Activated CD8-positive, alpha-beta memory T cell treated with anti-CD3 and anti-CD28 coated beads for 4 hours (primary cell): ENCODE results near the gene NMT1.

Experiments
- DNase-seq, 2 donors: peaks; one replicate each; pipeline ENCODE4 v3.0.0-alpha.2; 2020; ENCODE audit warnings: low read depth in 2 of 2

Gene NMT1

DNA sequence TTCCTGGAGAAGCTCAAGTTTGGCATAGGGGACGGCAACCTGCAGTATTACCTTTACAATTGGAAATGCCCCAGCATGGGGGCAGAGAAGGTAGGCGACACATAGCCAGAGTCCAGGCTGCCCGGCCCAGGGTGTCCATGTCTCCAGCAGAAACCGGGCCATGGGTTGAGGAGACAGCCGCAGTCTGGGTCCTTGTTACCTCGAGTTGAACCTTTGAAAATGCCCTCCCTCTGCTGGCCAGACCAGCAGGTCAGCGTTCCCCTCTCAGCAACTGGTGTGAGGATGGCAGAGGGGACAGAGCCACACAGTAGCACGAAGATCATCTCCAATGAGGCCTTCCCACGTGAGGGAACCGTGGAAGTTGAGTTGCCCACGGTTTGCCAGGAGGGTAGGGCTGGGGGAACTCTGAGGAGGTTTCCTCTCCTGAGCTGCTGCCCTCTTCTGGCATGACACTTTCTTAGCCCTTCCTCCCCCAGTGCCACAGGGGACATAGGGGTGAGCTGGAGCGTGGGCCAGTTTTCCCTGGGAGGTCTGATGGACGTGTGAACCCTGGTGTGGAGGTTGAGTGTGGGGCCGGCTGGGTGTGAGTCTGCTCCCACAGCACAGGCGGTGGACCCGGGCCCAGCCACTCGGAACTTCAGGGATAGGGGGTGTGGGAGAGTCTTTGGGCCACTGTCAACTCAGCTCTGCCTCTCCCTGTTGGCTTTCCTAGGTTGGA lies 43.9 kb downstream of the NMT1 start:
- DNase-seq = no peak

- no peak for DNase-seq
Observed at GRCh38 chr17:45106096-45106495, 45.0 kb downstream of the NMT1 start.

DNA sequence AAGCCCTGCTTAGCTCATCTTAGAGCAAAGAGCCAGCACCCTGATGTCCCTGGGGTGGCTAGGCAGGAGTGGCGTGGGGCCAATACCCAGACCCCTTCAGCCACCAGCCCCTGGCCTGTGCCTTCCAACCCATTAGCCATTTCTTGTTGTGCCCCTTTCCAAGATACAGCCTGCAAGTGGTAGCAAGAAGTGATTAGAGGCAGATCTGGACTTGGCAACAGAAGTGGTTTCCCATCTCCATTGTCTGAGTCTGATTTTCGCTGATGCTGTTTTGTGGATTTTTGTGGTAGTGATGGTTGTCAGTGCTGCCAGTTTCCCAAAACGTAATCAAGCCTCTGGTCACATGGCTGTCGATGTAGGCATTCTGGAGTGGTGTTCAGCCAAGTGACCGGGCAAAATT lies 45.5 kb downstream of the NMT1 start:
- DNase-seq = no peak

GRCh38 chr17:45107293-45108010 lies 46.3 kb downstream of the NMT1 start:
- no peak for DNase-seq

DNA sequence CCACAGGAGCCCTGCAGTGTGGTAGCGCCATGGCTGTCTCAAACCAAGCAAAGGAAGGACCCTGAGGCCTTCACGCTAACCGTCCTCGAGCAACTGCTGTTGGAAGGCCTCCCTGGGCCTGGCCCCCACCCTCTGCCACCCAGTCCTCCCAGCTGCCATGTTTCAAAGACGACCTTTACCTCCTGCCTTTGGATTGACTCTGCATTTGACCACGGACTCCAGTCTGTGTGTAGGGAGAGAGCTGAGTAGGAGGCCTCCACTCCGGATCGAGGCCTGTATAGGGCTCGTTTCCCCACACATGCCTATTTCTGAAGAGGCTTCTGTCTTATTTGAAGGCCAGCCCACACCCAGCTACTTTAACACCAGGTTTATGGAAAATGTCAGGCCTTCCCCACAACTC lies 46.9 kb downstream of the NMT1 start:
- no peak for DNase-seq

- no peak for DNase-seq
Observed at GRCh38 chr17:45108595-45109521, 47.7 kb downstream of the NMT1 start.

- DNase-seq = no peak
Observed at GRCh38 chr17:45110676-45111611, 49.8 kb downstream of the NMT1 start.

GRCh38 chr17:45111850-45112249 lies 50.7 kb downstream of the NMT1 start:
- DNase-seq = no peak

DNA sequence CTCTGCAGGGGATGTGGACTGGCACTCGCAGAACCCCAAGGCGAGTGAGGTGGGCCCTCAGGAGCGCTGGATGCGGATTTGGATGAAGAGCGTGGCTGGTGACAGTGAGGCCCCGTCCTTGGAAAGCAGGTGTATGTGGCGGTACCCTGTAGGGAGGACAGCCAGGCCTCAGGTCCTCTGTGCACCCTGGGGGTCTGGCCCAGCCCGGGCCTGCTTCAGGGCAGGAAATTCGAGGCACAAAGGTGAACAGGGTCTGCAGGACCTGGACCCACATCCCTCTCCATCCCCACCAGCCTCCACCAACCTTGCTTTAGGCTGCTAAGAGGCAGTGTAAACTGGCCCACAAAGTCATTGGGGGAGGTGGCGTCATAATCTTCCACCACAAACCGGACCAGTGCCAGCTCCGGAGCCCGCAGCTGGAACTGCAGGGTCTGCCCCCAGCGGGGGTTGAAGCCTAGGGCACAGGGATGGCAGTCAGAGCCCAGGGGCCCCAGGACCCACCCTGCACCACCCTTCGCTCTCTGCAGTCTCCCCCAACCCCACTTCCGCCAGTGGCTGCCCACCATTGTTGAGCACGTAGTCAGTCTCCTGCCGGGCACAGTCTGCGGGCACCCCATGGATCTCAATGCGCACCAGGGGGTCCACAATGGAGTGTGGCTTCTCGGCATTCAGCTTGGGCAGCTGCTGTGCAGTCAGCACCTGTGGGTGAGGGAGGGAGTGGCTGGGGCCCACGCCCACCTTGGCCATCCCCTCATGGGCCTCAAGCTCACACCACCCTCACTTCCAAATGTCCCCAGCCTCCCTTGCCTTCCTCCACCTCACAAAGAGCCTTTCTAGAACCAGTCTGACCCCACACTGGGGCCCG lies 51.7 kb downstream of the NMT1 start:
- DNase-seq = no peak

DNA sequence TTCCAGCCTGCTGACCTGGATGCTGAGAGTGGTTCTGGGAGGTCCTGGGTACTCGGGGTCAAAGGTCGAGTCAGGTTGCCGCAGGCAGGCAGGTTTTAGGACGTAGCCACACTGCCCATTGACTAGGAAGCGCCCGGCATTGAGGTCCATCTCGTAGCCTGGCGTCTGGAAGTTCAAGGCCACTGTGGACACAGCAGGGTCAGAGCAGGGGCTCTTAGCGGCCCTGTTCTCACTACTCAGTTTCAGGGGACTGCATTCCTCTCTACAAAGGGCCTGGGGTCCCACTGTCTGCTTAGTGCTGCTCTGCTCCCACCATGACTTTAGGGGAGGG lies 52.3 kb downstream of the NMT1 start:
- DNase-seq = no peak

DNA sequence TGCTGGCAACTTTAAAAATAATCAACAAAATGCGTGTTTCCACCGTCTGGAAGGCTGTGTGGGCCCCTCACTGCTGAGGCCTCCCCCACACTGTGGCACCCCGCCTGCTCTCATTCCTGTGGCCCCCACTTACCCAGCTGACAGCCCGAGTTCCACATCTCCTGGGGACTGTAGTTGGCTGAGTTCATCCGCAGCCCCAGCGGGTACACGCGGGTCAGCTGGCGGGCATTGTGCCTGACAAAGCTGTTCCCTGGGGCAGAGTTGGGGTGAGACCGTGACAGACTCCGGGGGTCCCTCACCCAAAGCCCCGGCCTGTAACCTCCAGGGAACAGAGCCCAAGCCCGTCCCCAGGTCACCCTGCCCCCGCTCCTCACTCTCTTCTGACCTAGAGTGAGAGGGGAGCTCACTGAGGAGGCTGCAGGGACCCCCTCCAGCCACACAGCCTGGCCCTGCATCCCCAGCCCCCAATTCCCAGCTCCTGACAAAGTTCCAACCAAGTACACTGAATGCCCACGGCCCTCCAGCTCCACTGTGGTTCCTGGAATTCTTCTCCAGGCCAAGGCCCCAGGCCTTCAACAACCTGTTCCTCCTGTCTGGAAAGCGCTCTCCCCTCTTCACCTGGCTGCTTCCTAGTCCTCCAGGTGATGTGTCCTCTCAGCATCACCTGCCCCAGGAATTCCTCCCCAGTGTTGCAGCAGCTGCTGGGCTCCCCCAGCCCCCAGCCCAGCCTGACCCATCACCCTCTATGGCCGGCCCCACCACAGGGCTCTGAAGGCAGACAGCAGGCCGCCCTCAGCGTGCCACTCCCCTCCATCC lies 53.2 kb downstream of the NMT1 start:
- DNase-seq = no peak

DNA sequence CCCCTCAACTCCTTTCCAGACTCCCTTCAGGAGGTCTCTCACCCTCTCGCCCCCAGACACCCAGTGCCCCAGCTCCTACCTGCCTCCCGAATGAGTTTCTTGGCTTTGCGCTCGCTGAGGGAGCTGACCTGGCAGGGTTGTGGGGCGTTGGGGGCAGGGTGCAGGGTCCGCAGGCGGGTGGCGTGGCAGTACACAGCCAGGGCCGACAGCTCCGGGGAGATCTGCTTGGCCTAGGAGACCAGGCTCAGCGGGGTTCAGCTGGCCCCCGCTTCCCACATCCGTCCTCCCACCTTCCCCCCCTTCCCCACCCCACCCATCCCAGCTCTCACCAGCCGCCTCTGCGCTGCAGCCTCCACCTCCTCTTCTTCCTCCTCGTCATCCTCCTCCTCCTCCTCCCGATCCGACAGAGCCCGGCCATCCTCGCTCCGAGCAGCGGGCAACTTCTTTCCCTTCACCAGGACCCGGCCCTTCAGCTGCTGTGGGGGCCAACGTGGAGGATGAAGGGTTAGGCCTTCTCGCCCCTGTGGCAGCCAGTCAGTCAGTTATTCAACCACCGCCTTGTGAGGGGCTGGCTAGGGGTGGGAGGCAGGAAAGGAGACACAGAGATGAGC lies 54.0 kb downstream of the NMT1 start:
- no peak for DNase-seq

DNA sequence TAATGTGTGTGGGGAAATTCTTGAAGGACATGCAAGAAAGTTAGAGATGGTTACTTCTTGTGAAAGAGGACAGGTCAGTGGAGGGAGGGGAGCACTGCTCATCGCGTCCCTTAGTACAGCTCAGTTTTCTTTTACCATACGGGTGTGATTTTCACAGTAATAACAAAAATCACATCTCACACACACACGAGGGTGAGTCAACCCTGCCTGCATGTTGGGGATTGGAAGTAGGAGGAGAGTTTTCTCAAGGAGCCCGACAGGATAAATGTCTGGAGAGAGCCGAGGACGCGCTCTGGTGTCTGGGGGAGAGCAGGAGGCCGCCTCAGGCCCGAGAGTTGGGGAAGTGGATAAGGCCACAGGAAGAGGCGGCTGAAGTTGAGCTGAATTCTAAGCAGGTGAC lies 54.8 kb downstream of the NMT1 start:
- DNase-seq = no peak

DNA sequence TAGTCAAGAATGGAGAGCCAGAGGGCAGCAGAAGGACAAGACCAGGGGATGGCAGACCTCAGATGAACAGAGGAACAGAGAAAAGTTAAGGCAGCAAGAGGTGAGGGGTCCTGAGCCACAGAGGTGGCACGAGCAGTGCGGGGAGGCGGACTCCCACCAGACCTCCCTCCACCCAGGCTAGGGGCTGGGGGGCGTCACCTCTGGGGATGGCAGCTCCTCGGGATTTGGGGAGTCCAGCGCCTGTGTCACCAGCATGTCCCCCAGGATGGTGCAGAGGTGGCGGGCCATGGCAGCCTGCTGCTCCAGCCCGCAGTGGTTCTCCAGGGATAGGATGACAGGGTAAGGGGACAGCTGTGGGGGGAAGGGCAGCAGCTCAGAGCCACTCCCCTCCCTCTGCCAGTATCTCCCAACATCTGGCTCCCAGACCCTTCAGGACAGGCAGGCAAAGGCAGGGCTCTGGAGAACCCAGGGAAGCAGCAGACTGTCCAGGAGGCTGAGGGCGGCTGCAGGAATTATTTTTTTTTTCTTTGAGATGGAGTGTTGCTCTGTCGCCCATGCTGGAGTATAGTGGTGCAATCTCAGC lies 55.4 kb downstream of the NMT1 start:
- no peak for DNase-seq

DNA sequence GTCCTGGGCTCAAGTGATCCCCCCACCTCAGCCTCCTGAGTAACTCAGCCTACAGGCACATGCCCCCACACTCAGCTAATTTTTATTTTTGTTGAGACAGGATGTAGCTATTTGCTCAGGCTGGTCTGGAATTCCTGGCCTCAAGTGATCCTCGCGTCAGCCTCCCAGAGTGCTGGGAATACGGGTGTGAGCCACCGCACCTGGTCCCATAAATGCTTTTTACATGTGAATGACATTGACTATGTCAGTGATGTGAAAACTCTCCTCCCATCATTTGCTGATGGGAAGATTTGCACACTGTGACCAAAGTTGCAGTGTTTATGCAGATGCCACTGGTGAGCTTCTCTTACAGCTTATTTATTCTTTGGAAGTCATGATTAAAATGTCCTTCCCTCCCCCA lies 56.2 kb downstream of the NMT1 start:
- no peak for DNase-seq

- no peak for DNase-seq
Observed at GRCh38 chr17:45117848-45118646, 56.9 kb downstream of the NMT1 start.

GRCh38 chr17:45118691-45119090 lies 57.6 kb downstream of the NMT1 start:
- DNase-seq = no peak

DNA sequence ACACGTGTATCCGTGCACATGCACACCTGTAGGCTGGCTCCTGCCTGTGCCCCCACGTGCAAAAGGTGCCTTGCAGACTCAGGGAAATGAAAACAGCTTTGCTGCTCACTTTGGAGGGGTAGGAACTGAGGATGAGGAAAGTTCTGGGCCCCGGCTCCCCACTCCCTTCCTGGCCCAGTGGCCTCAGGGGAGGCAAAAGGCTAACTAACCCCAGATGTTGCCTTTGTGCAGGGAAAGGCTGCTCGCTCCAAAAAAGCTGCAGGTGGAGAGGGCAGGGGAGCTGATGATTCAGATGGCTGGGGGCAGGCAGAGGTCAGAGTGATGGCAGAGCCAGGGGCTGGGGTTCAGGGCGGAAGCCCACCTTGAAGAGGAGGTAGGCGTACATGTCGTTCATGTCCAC lies 58.8 kb downstream of the NMT1 start:
- no peak for DNase-seq
